SK-N-SH (cell line): ENCODE data around the gene SIGLEC10. TPM values are rescaled to one million over a fixed set of nuclear protein-coding genes. Genes with fewer than 3 reads are reported as not detected.
"Not testable (repeated sequence)": the region's sequence is repeated elsewhere in the genome, so short reads cannot be mapped to it uniquely, and the experiment has no call there.

Experiments
- CTCF ChIA-PET: fragments of 300-600, 350-600 bp; formaldehyde crosslinking; extraction: SDS; loops from one replicate; lab custom pipeline; 2021; lab: Yijun Ruan, JAX
- POLR2A ChIA-PET: fragments of 350-600 bp; sonication (Branson Sonifier 250); formaldehyde crosslinking; extraction: SDS; loops from one replicate; lab custom pipeline; 2020; ENCODE audit warnings: antibody characterized with exemption, inconsistent platforms; lab: Yijun Ruan, JAX
- DNase-seq: peaks from one replicate; pipeline ENCODE4 v3.0.0; 2012
- H2AFZ ChIP-seq: fragments of 200-600 bp; sonication (generic); 2 replicates; pipeline ENCODE4 v1.8.1; 2016; ENCODE audit warnings: antibody characterized with exemption, mild to moderate bottlenecking, low read depth
- H3F3A ChIP-seq: fragments of 200-600 bp; sonication (generic); replicated peaks from 2 replicates; pipeline ENCODE3; 2016; ENCODE audit warnings: antibody characterized with exemption, mild to moderate bottlenecking; ENCODE audit not compliant: insufficient read depth
- H3K27ac ChIP-seq, 2 experiments: fragments of 200-500 bp in 1 of 2; fragments of 200-600 bp in 1 of 2; sonication (Bioruptor generic) in 1 of 2; sonication (generic), shearing (Covaris generic) in 1 of 2; 2 replicates each; pipeline versions ENCODE4 v1.5.1 to v1.6.1; 2014 to 2016; ENCODE audit warnings: low read depth in 2 of 2, inconsistent platforms in 1 of 2, low read length in 1 of 2, mild to moderate bottlenecking in 1 of 2, mixed read lengths in 1 of 2
- H3K27me3 ChIP-seq: fragments of 200-600 bp; sonication (generic), shearing (Covaris generic); 2 replicates; pipeline ENCODE4 v1.6.1; 2016; ENCODE audit warnings: mixed run types; ENCODE audit not compliant: insufficient read depth
- H3K36me3 ChIP-seq, 2 experiments: fragments of 200-500 bp in 1 of 2; fragments of 200-600 bp in 1 of 2; sonication (Bioruptor generic) in 1 of 2; sonication (generic) in 1 of 2; replicated peaks in 1 of 2; 2 replicates each; pipeline versions ENCODE3 to v1.5.1; 2014 to 2016; ENCODE audit warnings: low read length in 1 of 2, mild to moderate bottlenecking in 1 of 2; ENCODE audit not compliant: insufficient read depth in 2 of 2, control insufficient read depth in 1 of 2
- H3K4me1 ChIP-seq, 2 experiments: fragments of 200-500 bp in 1 of 2; fragments of 200-600 bp in 1 of 2; sonication (Bioruptor generic) in 1 of 2; sonication (generic), shearing (Covaris generic) in 1 of 2; 2 replicates each; pipeline versions ENCODE4 v1.5.1 to v1.6.1; 2014 to 2016; ENCODE audit warnings: low read depth in 1 of 2, low read length in 1 of 2, mixed run types in 1 of 2; ENCODE audit not compliant: insufficient read depth in 2 of 2, control insufficient read depth in 1 of 2
- H3K4me2 ChIP-seq: fragments of 200-600 bp; sonication (generic), shearing (Covaris generic); 2 replicates; pipeline ENCODE4 v1.6.1; 2017; ENCODE audit warnings: mixed run types
- H3K4me3 ChIP-seq, 2 experiments: fragments of 200-500 bp in 1 of 2; fragments of 200-600 bp in 1 of 2; sonication (Bioruptor generic) in 1 of 2; sonication (generic), shearing (Covaris generic) in 1 of 2; 2 replicates each; pipeline versions ENCODE4 v1.5.1 to v1.8.1; 2014 to 2016; ENCODE audit warnings: low read depth in 2 of 2, inconsistent platforms in 1 of 2, low read length in 1 of 2, mild to moderate bottlenecking in 1 of 2, mixed read lengths in 1 of 2, moderate library complexity in 1 of 2
- H3K79me2 ChIP-seq: fragments of 200-600 bp; sonication (generic); 2 replicates; pipeline ENCODE4 v1.8.1; 2017; ENCODE audit warnings: mild to moderate bottlenecking; ENCODE audit not compliant: insufficient read depth
- H3K9ac ChIP-seq: fragments of 200-600 bp; sonication (generic); 2 replicates; pipeline ENCODE4 v1.6.1; 2017; ENCODE audit warnings: mixed run types
- H3K9me2 ChIP-seq: fragments of 200-600 bp; sonication (generic); 2 replicates; pipeline ENCODE4 v1.6.1; 2017; ENCODE audit warnings: mixed run types
- H3K9me3 ChIP-seq: fragments of 200-600 bp; sonication (generic); 2 replicates; pipeline ENCODE4 v1.6.1; 2017; ENCODE audit warnings: mixed run types, mild to moderate bottlenecking, moderate library complexity
- H4K20me1 ChIP-seq: fragments of 200-600 bp; sonication (generic); 2 replicates; pipeline ENCODE4 v1.6.1; 2017; ENCODE audit warnings: mild to moderate bottlenecking, mixed run types; ENCODE audit not compliant: insufficient read depth
- CHD2 ChIP-seq: fragments of 150-350 bp; IDR thresholded peaks from 2 replicates; pipeline ENCODE4 v1.6.1; 2018; ENCODE audit warnings: low read length; ENCODE audit not compliant: partially characterized antibody
- EP300 ChIP-seq, 2 experiments: IDR thresholded peaks; 2 replicates each; pipeline versions ENCODE4 v1.4.0 to v1.6.1; 2012; ENCODE audit warnings: borderline replicate concordance in 1 of 2, low read depth in 1 of 2, low read length in 1 of 2
- EZH2phosphoT487 ChIP-seq: fragments of 200-600 bp; sonication (generic); IDR thresholded peaks from 2 replicates; pipeline ENCODE4 v1.6.1; 2017; ENCODE audit warnings: low read depth, mixed run types, mild to moderate bottlenecking, antibody characterized with exemption, moderate library complexity, borderline replicate concordance
- FOSL2 ChIP-seq: IDR thresholded peaks from 2 replicates; pipeline ENCODE4 v1.4.0; 2012; ENCODE audit warnings: low read depth, mild to moderate bottlenecking, moderate library complexity, borderline replicate concordance
- FOXM1 ChIP-seq: IDR thresholded peaks from 2 replicates; pipeline ENCODE4 v1.4.0; 2012; ENCODE audit warnings: low read depth, mild to moderate bottlenecking
- MEF2A ChIP-seq: IDR thresholded peaks from 2 replicates; pipeline ENCODE4 v1.4.0; 2012; ENCODE audit warnings: low read depth, borderline replicate concordance
- MXI1 ChIP-seq: IDR thresholded peaks from 2 replicates; pipeline ENCODE4 v1.6.1; 2012; ENCODE audit warnings: mild to moderate bottlenecking, low read depth, low read length, improper control_type of control experiment
- NFIC ChIP-seq: IDR thresholded peaks from 2 replicates; pipeline ENCODE4 v1.4.0; 2012; ENCODE audit warnings: borderline replicate concordance
- RAD21 ChIP-seq: IDR thresholded peaks from 2 replicates; pipeline ENCODE4 v1.6.1; 2012; ENCODE audit warnings: mild to moderate bottlenecking, low read length
- RCOR1 ChIP-seq: fragments of 150-350 bp; IDR thresholded peaks from 2 replicates; pipeline ENCODE4 v1.6.1; 2017; ENCODE audit warnings: antibody characterized with exemption, low read length
- RXRA ChIP-seq: IDR thresholded peaks from 2 replicates; pipeline ENCODE4 v1.4.0; 2012; ENCODE audit warnings: low read depth, mild to moderate bottlenecking, borderline replicate concordance
- TAF1 ChIP-seq: IDR thresholded peaks from 2 replicates; pipeline ENCODE4 v1.6.1; 2012; ENCODE audit warnings: low read depth, mild to moderate bottlenecking, low read length, moderate library complexity, borderline replicate concordance
- TEAD4 ChIP-seq: IDR thresholded peaks from 2 replicates; pipeline ENCODE4 v1.4.0; 2012; ENCODE audit warnings: mild to moderate bottlenecking, borderline replicate concordance; ENCODE audit not compliant: insufficient read depth
- WGBS: methylation state at CpG from one replicate; pipeline ENCODE4 v1.1.6; 2017; ENCODE audit warnings: low lambda C conversion rate; 5-methylcytosine and 5-hydroxymethylcytosine counted together
- polyA plus RNA-seq, 3 experiments: library from polyadenylated mRNA; depleted of rRNA; stranded (reverse); fragments of >200 nt; gene quantifications; 2 replicates each; pipeline ENCODE4 v1.2.3, GENCODE V29; 2012
- TF ChIP-seq, protein P1 (sequence below): IDR thresholded peaks from 2 replicates; pipeline ENCODE4 v1.6.1; 2012; ENCODE audit warnings: mild to moderate bottlenecking, low read depth, low read length, moderate library complexity
- TF ChIP-seq, protein P2 (sequence below): fragments of 150-350 bp; IDR thresholded peaks from 2 replicates; pipeline ENCODE4 v1.6.1; 2017; ENCODE audit warnings: antibody characterized with exemption, low read length, low read depth, borderline replicate concordance

The SIGLEC10 gene
- polyA plus RNA-seq, 1 of the 3 experiments (the other 2 are of a cell fraction), result not detected

- TF ChIP-seq, protein P1, sequence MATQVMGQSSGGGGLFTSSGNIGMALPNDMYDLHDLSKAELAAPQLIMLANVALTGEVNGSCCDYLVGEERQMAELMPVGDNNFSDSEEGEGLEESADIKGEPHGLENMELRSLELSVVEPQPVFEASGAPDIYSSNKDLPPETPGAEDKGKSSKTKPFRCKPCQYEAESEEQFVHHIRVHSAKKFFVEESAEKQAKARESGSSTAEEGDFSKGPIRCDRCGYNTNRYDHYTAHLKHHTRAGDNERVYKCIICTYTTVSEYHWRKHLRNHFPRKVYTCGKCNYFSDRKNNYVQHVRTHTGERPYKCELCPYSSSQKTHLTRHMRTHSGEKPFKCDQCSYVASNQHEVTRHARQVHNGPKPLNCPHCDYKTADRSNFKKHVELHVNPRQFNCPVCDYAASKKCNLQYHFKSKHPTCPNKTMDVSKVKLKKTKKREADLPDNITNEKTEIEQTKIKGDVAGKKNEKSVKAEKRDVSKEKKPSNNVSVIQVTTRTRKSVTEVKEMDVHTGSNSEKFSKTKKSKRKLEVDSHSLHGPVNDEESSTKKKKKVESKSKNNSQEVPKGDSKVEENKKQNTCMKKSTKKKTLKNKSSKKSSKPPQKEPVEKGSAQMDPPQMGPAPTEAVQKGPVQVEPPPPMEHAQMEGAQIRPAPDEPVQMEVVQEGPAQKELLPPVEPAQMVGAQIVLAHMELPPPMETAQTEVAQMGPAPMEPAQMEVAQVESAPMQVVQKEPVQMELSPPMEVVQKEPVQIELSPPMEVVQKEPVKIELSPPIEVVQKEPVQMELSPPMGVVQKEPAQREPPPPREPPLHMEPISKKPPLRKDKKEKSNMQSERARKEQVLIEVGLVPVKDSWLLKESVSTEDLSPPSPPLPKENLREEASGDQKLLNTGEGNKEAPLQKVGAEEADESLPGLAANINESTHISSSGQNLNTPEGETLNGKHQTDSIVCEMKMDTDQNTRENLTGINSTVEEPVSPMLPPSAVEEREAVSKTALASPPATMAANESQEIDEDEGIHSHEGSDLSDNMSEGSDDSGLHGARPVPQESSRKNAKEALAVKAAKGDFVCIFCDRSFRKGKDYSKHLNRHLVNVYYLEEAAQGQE, result no peak
- TF ChIP-seq FOSL2, result no peak
Measured at GRCh38 chr19:51402117-51402516, 15.3 kb downstream of the SIGLEC10 start (continued).

GRCh38 chr19:51399936-51400335 lies 17.5 kb downstream of the SIGLEC10 start:
- H3K9me2 ChIP-seq, H3K4me3 ChIP-seq, H3K27me3 ChIP-seq, POLR2A ChIA-PET, H3K4me1 ChIP-seq, H3K9ac ChIP-seq, H3K4me2 ChIP-seq, H3K27ac ChIP-seq, H3K36me3 ChIP-seq, H2AFZ ChIP-seq, H3K9me3 ChIP-seq, H3K79me2 ChIP-seq, H3F3A ChIP-seq, H4K20me1 ChIP-seq, DNase-seq: not testable (repeated sequence)
- CTCF ChIA-PET, result interaction anchor here (1.0 to 1.3 kb wide), 2 partner anchors 43 to 62 kb away, joined by 3 read pairs; no protein-coding TSS in a partner anchor
- WGBS, result 59% methylated on average over 7 of the region's 7 CpGs

GRCh38 chr19:51399231-51399630 lies 18.2 kb downstream of the SIGLEC10 start:
- Histone ChIP-seq H3K36me3 (no peaks in the 10 kb centered on the region), H3K27me3 (no peaks in the 10 kb centered on the region), H3K79me2 (no peaks in the 10 kb centered on the region), H3K9me2 (no peaks in the 10 kb centered on the region), H3K4me1 (peaks cover 4 to 6% of the 10 kb centered on the region in 2 experiments; a peak in 1 of 4 replicates), H4K20me1 (no peaks in the 10 kb centered on the region), H3K9me3 (peaks cover 4% of the 10 kb centered on the region; the same call in 1 of the 2 replicates), H3F3A (no peaks in the 10 kb centered on the region), H3K4me2 (no peak overlapping the region), H3K4me3 (no peak overlapping the region), H2AFZ (no peak overlapping the region), H3K9ac (no peak overlapping the region), H3K27ac (no peak overlapping the region)
- WGBS, result 78% methylated on average over 5 of the region's 5 CpGs
- TF ChIP-seq TAF1, result no peak
- no peak for TF ChIP-seq EZH2phosphoT487
- no peak for TF ChIP-seq TEAD4
- TF ChIP-seq, protein P2, sequence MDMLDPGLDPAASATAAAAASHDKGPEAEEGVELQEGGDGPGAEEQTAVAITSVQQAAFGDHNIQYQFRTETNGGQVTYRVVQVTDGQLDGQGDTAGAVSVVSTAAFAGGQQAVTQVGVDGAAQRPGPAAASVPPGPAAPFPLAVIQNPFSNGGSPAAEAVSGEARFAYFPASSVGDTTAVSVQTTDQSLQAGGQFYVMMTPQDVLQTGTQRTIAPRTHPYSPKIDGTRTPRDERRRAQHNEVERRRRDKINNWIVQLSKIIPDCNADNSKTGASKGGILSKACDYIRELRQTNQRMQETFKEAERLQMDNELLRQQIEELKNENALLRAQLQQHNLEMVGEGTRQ, result no peak
- TF ChIP-seq EP300 (IDR thresholded peaks at IDR 0.05; ENCODE audit: borderline replicate concordance in 1 of 2, low read depth in 1 of 2, low read length in 1 of 2), result no peak
- TF ChIP-seq RAD21, result no peak
- TF ChIP-seq RCOR1, result no peak
- TF ChIP-seq MXI1, result no peak
- no peak for TF ChIP-seq FOXM1
- no peak for TF ChIP-seq NFIC
- TF ChIP-seq MEF2A, result no peak
- no peak for TF ChIP-seq RXRA
- no peak for TF ChIP-seq CHD2
- POLR2A ChIA-PET, result no interaction called here
- DNase-seq, result no peak
- CTCF ChIA-PET, result interaction anchor here (1.0 to 2.3 kb wide), 10 partner anchors 10 to 88 kb away, joined by 3 to 10 read pairs (median 4); partner anchors contain the start of genes IGLON5, LIM2 and SIGLEC10
